GM18526 (cell line): ENCODE measurements around the gene GCNT2.

Experiments used
- POLR2A ChIP-seq: IDR thresholded peaks from 3 replicates; pipeline ENCODE4 v1.6.1; 2011; ENCODE audit not compliant: insufficient read length; ENCODE audit errors: extremely low read depth

Gene GCNT2

DNA sequence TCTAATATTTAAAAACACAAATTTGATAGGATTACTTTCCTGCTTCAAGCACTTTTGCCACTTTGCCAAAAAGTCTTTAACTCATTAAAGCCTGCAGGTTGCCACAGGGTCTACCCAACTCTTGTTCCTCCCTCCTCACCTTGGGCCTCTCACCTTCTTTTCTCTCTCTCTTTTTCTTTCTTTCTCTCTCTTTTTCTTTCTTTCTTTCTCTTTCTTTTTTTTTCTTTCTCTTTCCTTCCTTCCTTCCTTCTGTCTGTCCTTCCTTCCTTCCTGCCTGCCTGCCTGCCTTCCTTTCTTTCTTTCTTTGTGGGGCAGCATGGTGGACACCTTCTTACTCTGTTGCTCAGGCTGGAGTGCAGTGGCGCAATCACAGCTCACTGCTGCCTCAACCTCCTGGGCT is 123.1 kb downstream of the GCNT2 start:
- no peak for TF ChIP-seq POLR2A

DNA sequence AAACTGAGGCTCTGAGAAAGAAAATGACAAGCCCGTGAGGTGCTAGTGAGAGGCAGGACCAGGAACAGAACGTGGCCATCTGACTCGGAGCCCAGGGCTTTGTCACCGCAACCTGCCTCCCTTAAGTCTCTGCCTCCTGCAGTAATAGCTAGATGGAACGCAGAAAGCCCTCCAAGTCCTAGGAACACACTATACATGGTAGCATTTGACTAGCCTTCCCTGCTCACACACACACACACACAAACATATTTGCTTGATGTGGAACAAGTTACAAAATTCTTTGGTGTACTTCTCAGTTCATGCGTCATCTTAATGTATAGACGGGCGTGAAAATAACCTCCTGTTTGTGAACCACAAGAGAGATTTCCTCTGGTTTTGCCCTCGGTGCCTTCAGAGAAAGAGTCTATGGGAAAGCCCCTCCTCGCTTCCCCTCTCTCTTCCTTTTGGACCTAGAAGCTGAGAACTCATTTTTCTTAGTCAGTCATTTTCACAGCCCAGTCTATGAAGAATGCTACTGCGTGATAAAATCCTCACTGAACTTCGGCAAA is 134.4 kb downstream of the GCNT2 start:
- TF ChIP-seq POLR2A, result no peak

DNA sequence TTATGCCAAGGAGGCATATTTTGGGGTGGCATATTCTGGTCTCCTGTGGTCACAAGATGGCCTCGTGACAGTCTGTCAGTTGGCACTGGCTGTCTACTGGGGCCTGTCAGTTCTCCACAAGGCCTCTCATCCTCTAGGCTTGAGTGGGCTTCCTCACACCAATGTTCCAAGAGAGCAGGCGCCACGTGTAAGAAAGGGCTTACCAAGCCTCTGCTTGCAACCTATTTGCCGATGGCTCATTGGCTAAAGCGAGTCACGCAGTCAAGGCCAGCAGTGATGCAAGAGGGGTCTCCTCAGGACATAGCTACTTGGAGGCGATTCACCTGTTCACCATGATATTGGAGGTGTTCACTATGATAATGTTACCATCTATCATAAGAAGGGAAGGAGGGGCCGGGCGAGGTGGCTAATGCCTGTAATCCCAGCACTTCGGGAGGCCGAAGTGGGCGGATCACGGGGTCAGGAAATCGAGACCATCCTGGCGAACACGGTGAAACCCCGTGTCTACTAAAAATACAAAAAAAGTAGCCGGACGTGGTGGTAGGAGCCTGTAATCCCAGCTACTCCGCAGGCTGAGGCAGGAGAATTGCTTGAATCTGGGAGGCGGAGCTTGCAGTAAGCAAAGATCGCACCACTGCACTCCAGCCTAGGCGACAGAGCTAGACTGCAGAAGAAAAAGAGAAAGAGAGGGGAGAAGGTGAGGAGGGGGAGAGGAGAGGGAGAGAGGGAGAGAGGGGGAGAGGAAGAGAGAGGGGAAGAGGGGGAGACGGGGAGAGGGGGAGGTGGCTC is 138.0 kb downstream of the GCNT2 start:
- no peak for TF ChIP-seq POLR2A

- no peak for TF ChIP-seq POLR2A
These were observed 138.7 kb downstream of the GCNT2 start for GRCh38 chr6:10659699-10660348.

DNA sequence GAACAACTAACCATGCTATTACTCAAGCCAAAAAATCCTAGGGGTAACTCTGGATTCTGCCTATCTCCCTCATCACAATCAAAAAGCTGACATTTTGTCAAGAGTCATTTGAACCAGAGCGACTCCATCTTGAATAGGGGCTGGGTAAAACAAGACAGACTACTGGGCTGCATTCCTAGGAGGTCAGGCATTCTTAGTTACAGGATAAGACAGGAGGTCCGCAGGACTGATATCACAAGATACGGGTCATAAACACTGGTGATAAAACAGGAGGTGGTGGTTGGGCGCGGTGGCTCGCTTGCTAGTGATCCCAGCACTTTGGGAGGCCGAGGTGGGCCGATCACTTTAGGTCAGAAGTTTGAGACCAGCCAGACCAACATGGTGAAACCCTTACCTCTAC is 141.1 kb downstream of the GCNT2 start:
- no peak for TF ChIP-seq POLR2A

- TF ChIP-seq POLR2A, result no peak
These were observed 141.6 kb downstream of the GCNT2 start for GRCh38 chr6:10662742-10663141.

- TF ChIP-seq POLR2A, result no peak
These were observed 147.2 kb downstream of the GCNT2 start for GRCh38 chr6:10668126-10668917.

GRCh38 chr6:10676403-10676802 is 155.3 kb downstream of the GCNT2 start:
- no peak for TF ChIP-seq POLR2A

DNA sequence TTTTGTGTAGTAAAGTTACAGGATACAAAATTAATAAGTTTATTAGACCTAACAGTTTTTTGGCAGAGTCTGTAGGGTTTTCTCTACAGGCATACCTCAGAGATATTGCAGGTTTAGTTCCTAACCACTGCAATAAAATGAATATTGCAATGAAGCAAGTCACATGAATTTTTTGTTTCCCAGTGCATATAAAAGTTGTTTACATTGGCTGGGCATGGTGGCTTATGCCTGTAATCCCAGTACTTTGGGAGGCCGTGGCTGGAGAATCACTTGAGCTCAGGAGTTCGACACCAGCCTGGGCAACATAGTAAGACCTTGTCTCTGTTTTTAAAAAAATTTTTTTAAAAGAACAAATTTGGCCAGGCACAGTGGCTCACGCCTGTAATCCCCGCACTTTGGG is 157.3 kb downstream of the GCNT2 start:
- TF ChIP-seq POLR2A, result no peak
